Measurements from ENCODE around the gene AP3S1.
"Not testable (repeated sequence)": the region's sequence is repeated elsewhere in the genome, so short reads cannot be mapped to it uniquely, and the experiment has no call there.

The AP3S1 gene

DNA sequence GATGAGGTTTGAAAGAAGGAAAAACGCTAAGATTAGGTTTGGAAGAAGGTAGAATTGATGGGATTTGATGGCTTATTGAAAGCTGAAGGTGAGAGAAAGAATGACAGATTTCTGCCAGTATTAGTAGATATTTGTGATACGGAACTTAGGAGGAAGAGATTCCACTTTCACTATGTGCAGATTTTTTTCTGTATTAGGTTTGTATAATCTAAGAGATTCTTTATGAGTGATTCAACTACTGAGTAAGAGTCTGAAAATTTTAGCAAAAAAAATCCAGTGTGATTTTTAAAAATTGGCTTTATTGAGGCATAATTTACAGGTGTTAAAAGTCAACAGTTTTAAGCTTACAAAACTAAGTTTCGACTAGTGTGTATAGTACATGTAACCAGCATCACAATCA lies 54.1 kb downstream of the AP3S1 start:
- no peak for TF ChIP-seq CTCF (IDR thresholded peaks at IDR 0.05; ENCODE audit: extremely low read depth, missing control alignments)
- no peak for DNase-seq (ENCODE audit: low spot score)

GRCh38 chr5:115898656-115899055 lies 56.9 kb downstream of the AP3S1 start:
- no peak for TF ChIP-seq CTCF (IDR thresholded peaks at IDR 0.05; ENCODE audit: extremely low read depth, missing control alignments)
- no peak for DNase-seq (ENCODE audit: low spot score)

GRCh38 chr5:115907177-115907576 lies 65.4 kb downstream of the AP3S1 start:
- TF ChIP-seq CTCF (IDR thresholded peaks at IDR 0.05; ENCODE audit: extremely low read depth, missing control alignments) = no peak

DNA sequence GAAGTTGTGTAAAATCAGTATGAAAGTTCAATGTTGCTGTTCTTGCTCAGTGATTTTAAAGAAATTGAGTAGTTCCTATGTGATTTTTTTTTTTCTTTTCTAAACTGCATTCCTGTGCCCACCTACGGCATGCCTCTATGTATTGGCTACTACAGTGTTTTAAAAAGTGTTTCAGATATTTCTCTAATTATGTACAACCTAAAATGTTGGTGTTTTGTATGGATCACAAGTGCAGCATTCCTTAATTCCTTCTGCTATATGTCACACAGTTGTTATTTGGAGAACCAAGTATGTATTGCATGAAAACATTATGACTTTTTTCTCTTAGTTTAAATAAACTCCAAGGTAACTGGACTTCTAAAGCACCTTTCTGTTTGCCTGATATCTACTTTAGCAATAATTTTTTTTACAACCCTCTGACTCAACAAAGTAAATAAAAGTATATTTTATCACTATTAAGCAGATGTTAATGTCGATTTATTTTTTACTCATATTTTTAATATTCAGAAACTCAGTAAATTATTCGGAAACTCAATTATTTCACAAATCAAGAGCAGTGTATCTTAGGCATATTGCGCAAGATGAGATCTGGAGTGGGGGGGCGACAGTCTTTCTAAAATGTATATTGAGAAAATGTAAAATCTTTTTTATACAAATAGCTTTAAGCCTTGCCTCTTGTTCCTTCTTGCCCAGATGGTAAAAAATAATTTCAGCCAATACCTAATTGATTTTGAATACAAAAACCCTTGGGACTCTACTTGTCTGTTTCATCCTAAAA lies 72.1 kb downstream of the AP3S1 start:
- DNase-seq (ENCODE audit: low spot score) = not testable (repeated sequence)

More at GRCh38 chr5:115907177-115907576, 65.4 kb downstream of the AP3S1 start:
- DNase-seq (ENCODE audit: low spot score) = no peak

GRCh38 chr5:115920171-115920725 lies 78.5 kb downstream of the AP3S1 start:
- DNase-seq (ENCODE audit: low spot score) = no peak
- no peak for TF ChIP-seq CTCF (IDR thresholded peaks at IDR 0.05; ENCODE audit: extremely low read depth, missing control alignments)

- not testable (repeated sequence) for DNase-seq (ENCODE audit: low spot score)
These were observed 87.1 kb downstream of the AP3S1 start for GRCh38 chr5:115928578-115929407.

DNA sequence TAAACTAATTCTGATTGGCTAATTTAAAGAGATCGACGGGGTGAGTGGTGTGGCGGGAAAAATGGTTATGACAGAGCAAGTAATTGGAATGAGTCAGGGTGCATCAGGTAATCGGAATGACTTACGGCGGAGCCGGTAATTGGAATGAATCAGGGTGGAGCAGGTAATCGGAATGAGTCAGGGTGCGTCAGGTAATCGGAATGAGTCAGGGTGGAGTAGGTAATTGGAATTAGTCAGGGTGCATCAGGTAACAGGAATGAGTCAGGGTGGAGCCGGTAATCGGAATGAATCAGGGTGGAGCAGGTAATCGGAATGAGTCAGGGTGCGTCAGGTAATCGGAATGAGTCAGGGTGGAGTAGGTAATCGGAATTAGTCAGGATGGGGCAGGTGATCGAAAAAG lies 88.4 kb downstream of the AP3S1 start:
- not testable (repeated sequence) for DNase-seq (ENCODE audit: low spot score)

- TF ChIP-seq CTCF (IDR thresholded peaks at IDR 0.05; ENCODE audit: extremely low read depth, missing control alignments) = no peak
- DNase-seq (ENCODE audit: low spot score) = no peak
These were observed 89.0 kb downstream of the AP3S1 start for GRCh38 chr5:115930630-115931337.

Data from GM20000 (cell line).